ENCODE data around the gene TMIGD2.

- TF ChIP-seq CTCF (IDR thresholded peaks at IDR 0.05; ENCODE audit: low read depth, low read length) (no peak), EZH2phosphoT487 (IDR thresholded peaks at IDR 0.05; ENCODE audit: low read depth) (no peak)
These were observed 22.0 kb upstream of the TMIGD2 start for GRCh38 chr19:4324228-4324627.

Data from OCI-LY3 (cell line).